CD4-positive, alpha-beta T cell treated with Interleukin-6 at 100 ng/mL for 8 hours (primary cell): ENCODE results near the gene TSPAN8.
"Not testable (repeated sequence)": the region's sequence is repeated elsewhere in the genome, so short reads cannot be mapped to it uniquely, and the experiment has no call there.

ENCODE experiments used
- DNase-seq: peaks from one replicate; pipeline ENCODE4 v3.0.0-alpha.2; 2020; ENCODE audit warnings: mixed read lengths, low spot score

TSPAN8 gene

GRCh38 chr12:71157601-71158233 is at the start of gene TSPAN8:
TSS of gene TSPAN8 (minus strand) at chr12:71157999. CDS start at chr12:71157678, 321 bp downstream.
- no peak for DNase-seq

- DNase-seq: no peak
These were observed 43.4 kb upstream of the TSPAN8 start for GRCh38 chr12:71201136-71201679.

- no peak for DNase-seq
These were observed 42.9 kb upstream of the TSPAN8 start for GRCh38 chr12:71200706-71201105.

GRCh38 chr12:71197460-71197859 is 39.7 kb upstream of the TSPAN8 start:
- no peak for DNase-seq

GRCh38 chr12:71195338-71195896 is 37.6 kb upstream of the TSPAN8 start:
- no peak for DNase-seq

GRCh38 chr12:71194657-71195056 is 36.9 kb upstream of the TSPAN8 start:
- DNase-seq: no peak

GRCh38 chr12:71193041-71193440 is 35.2 kb upstream of the TSPAN8 start:
- DNase-seq: no peak

- no peak for DNase-seq
These were observed 33.9 kb upstream of the TSPAN8 start for GRCh38 chr12:71191509-71192196.

- DNase-seq: no peak
These were observed 33.0 kb upstream of the TSPAN8 start for GRCh38 chr12:71190822-71191221.

GRCh38 chr12:71187379-71187778 is 29.6 kb upstream of the TSPAN8 start:
- DNase-seq: no peak

GRCh38 chr12:71186571-71187288 is 28.9 kb upstream of the TSPAN8 start:
- no peak for DNase-seq

- no peak for DNase-seq
These were observed 26.0 kb upstream of the TSPAN8 start for GRCh38 chr12:71183846-71184245.

- DNase-seq: no peak
These were observed 25.2 kb upstream of the TSPAN8 start for GRCh38 chr12:71183018-71183417.

GRCh38 chr12:71178162-71178561 is 20.4 kb upstream of the TSPAN8 start:
- no peak for DNase-seq

GRCh38 chr12:71174825-71175224 is 17.0 kb upstream of the TSPAN8 start:
- DNase-seq: no peak

- no peak for DNase-seq
These were observed 16.3 kb upstream of the TSPAN8 start for GRCh38 chr12:71174146-71174545.

- DNase-seq: no peak
These were observed 12.7 kb upstream of the TSPAN8 start for GRCh38 chr12:71170456-71170855.

GRCh38 chr12:71169286-71169685 is 11.5 kb upstream of the TSPAN8 start:
- no peak for DNase-seq

- DNase-seq: no peak
These were observed 9.2 kb upstream of the TSPAN8 start for GRCh38 chr12:71166862-71167496.

- DNase-seq: no peak
These were observed 8.5 kb upstream of the TSPAN8 start for GRCh38 chr12:71166280-71166679.

GRCh38 chr12:71165780-71166179 is 8.0 kb upstream of the TSPAN8 start:
- not testable (repeated sequence) for DNase-seq

GRCh38 chr12:71164568-71165197 is 6.9 kb upstream of the TSPAN8 start:
- DNase-seq: no peak
